SH-SY5Y (cell line): ENCODE data around the gene EIPR1.

Source experiments
- GATA2 ChIP-seq: IDR thresholded peaks from 2 replicates; pipeline ENCODE4 v1.6.1; 2011; ENCODE audit warnings: mild to moderate bottlenecking, low read depth, low read length
- GATA3 ChIP-seq: IDR thresholded peaks from 2 replicates; pipeline ENCODE4 v1.6.1; 2011; ENCODE audit warnings: low read depth, mild to moderate bottlenecking, low read length, moderate library complexity

- TF ChIP-seq GATA3 = no peak
- TF ChIP-seq GATA2 = no peak
Measured at GRCh38 chr2:3202926-3203325, 174.7 kb downstream of the EIPR1 start.
